ENCODE data around the gene TLX3.
"Not testable (repeated sequence)": the region's sequence is repeated elsewhere in the genome, so short reads cannot be mapped to it uniquely, and the experiment has no call there.

Gene TLX3

DNA sequence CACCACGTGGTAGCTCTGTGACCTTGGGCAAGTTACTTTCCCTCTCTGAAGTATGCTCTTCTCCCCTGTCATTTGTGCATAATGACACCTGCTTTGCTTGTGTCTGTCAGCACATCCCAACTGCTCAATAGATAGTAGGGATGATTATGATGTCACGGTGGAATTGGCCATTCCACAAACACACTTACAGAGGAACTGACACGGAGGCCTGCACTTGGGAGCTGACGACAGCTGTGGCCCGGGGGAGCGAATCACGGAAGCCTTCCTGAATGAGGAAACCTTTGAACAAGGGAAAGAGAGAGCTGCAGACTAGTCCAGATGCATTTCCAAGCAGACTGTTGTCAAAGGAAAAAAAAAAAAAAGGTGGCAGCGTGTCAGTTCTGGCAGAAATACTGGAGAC, 21.0 kb downstream of the TLX3 start:
- no peak for DNase-seq

DNA sequence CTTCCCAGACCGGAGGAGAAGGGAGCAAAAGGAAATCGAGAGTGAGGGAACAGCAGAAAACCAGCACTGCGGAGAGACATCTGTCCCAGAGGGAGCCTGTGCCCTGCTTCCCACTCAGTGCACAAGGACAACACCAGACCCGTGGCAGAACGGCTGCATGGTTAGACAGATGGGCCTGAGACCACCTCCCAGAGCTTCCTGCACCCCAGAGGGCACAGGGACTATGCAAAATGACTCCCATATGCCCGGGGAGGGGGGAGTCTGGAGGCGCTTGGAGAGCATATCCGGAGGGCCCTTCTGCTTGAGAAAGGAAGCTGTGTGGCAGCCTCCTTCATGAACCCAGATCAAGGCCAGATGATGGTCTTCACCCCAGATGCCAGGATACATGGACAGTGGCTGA, 26.6 kb downstream of the TLX3 start:
- DNase-seq, result no peak

DNA sequence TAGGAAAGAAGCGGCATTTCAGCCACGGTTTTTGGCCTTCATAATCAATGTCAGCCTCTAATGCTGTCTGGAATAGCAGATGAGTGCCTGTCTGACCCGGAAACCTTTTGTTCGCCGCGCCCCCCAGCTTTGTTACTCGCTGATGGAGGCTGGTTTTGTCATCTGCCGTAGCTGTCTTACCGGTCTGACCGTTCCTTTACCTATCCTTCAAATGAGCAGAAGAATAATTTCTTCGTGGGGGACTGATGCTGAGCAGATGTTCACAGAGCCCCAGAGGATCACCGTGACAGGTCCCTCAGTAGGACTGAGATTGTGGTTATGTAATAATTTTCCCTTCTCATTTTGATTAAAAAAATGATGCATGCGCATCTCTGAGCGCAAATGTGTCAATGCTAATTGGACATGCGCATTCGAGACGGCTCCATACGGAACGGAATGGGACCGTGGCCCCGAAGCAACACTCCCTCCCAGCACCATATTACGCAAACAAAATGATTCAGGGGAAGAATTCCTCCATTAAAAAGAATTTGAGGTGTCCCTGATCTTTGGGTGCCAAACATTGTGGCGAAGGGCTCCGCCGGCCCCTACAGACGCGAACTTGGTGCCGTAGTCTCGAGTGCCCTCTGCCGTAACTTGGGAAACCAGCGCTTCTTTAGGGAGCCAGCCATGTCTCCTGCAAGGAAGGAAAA, 27.6 kb downstream of the TLX3 start:
- peak; percentile 61 for DNase-seq

DNA sequence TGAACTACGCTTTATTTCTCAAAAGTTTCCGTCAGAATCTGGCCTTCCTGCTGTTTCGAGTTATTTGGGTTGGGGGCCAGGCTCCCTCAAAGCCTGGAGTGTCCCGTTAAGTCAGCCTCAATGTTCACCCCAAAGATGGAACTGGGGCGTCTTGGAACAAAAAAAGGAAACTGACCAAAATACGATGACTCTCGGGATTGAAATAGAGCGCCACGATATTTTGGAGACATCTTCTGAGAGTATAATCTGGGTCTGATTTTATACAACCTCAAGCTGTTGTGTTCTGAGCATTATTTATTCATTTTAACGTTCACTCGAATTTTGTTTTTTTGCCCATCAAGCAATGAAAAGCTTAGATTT, 28.1 kb downstream of the TLX3 start:
- DNase-seq, result no peak

DNA sequence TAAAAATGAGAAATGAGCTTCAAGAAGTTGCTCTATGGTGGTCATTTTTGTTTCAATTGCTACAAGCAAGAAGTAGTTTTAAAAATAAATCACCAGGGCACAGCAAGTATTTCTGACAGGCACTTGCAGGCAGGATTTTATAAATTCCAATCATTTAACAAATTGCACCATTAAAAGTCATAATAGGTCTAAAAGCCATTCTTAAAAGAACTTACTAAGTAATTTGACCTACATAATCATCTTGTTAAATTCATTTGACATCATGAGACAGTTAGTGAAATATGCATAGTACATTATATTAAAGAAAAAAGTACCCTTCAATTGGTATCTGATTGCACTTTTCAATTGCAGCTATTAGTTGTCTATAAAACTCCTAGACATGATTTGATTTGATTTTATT, 31.0 kb downstream of the TLX3 start:
- DNase-seq, result no peak

DNA sequence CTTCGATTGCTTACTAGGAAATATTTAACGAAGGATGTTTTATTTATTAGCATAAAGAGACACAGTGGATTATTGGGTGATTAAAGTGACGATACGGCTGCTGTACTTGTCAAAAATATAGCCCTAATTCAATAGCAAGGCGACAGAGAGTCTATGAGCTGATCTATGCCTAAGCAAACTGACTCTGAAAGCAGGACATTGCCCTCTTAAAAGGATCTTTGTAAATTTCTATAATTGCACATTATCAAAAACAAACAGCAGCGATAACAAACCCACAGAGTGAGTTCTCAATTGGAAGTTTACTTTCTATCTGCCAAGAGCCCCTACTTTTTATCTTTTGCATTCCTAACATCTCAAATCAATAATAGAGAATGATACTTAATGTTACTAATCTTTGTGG, 31.4 kb downstream of the TLX3 start:
- DNase-seq, result no peak

DNA sequence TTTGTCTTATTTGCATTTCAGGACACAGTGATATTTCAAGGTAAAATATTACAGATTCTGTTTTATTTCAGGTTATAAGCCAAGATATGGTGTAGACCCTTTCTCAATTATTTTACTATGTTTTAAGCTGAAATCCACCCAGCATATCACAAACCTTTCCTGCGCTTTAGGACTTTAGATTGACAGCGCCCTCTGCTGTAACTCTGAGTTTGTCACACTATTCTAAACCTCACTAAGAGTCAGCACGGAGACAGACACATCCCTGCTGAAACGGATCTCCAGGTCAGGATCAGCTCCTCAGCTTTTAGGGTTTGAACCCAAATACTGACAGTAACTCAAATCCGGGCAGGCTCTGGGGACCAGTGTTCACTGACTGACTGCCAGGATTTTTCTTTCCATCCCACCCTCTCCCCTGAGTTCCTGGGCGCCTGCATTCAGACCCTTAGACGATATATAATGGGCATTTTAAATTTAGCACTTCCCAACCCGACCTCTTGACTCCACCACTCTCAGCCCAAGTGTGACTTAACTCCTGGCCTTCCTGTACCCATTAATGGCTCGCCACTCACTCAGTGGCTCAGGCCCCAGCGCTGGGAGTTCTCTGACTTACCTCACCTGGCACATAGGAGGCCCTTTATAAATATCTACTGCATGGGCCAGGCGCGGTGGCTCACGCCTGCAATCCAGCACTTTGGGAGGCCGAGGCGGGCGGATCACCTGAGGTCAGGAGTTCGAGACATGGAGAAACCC, 33.5 kb downstream of the TLX3 start:
- peak; percentile 26 for DNase-seq

DNA sequence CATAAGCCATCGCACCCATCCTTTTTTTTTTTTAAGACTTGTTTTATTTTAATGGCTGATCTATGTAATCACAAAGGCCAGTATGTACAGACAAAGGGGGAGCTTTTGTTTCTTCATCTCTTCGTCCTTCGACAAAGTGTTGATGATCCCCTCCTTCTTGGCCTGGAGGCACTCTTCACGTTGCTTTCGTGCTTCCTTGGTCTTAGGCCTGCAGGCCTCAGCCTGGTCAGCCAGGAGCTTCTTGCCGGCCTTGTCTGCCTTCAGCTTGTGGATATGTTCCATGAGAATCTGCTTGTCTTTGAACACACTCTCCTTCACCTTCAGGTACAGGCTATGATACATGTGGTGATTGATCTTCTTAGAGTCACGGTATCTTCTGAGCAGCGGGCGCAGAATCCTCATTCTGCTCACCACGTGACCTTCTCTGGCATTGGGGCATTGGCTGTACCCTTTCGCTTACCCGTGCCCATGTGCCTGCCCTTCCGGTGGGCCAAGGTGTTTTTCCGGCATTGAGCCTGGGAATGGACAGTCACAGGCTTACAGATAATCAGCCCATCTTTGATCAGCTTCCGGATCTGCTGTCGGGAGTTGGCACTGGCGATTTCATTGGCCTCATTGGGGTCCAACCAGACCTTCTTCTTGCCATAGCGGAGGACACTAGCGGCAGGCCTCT, 36.0 kb downstream of the TLX3 start:
- no peak for DNase-seq

DNA sequence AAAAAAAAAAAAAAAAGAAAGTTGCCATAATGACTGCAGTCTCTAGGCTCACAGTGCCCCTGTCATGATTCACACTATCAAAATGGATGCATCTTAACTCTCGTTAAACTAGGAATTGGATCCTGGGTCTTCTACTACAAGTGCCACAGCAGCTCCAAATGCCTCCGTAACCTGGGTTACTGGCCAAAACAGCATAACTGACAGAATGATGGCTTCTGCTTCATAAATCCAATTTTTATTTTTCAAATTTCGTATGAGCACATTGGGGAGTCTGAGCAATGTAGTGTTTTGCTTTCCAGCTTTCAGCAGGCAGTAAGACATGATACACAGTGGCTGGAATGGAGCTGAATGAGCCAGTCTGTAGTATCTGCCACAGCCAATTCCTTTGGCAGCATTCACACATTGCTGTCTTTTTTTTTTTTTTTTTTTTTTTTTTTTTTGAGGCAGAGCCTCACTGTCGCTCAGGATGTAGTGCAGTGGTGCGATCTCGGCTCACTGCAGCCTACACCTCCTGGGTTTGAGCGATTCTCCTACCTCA, 42.6 kb downstream of the TLX3 start:
- DNase-seq, result no peak

DNA sequence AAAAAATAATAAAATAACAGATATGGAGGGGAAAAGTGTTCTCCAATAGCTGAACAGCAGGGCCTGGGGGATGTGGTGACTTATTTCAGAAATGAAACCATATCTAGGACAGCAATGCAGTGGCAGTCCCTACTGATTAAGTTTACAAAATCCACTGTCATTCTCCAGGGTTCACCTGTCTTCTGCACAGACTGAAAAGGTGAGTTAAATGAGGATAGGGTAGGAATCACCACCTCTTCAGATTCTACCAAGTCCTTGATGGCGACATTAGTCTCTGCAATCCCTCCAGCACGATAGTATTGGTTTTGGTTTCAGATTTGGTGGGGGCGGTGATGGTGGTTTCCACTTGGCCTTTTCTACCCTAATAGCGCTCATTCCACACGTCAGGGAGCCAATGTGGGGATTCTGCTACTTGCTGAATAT, 46.3 kb downstream of the TLX3 start:
- DNase-seq, result no peak

DNA sequence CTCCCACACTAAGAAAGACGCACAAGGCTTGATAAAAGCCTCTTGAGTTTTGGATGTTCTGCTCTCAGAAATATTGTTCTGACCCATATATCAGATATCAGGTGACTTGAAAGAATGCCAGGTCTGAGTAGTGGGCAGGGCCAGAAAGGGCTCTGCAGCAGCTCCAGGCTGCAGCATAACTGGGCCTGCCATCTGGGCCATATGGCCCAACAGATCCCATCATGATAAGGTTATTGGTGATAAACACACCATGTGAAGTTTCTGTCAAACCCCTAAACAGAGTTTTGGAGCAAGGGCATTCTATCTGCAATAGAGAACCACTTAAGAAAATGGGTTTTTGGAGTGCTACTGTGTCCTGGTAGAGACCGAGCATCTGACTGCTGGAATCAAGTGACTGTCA, 48.8 kb downstream of the TLX3 start:
- DNase-seq, result no peak

DNA sequence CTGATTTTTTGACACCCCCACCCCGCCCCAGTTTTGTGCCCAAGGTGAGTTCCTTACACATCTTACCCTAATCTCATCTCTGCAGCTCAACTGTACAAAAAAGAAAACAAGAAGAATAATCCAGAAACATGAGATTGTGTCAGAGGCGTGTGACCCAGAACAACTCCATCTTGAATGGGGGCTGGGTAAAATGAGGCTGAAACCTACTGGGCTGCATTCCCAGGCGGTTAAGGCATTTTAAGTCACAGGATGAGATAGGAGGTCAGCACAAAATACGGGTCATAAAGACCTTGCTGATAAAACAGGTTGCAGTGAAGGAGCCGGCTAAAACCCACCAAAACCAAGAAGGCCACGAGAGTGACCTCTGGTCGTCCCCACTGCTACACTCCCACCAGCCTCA, 52.1 kb downstream of the TLX3 start:
- DNase-seq, result not testable (repeated sequence)

All from DMS79 treated with DMSO at 0.1 percent for 48 hours (cell line).